Motor neuron (in vitro differentiated cells): ENCODE measurements around the gene HIGD2A. TPM values are rescaled to one million over a fixed set of nuclear protein-coding genes. Genes with fewer than 3 reads are reported as not detected.

Experiments used
- total RNA-seq, 8 experiments: library from RNA; unstranded; fragments of 300-600 nt; gene quantifications; 2 replicates each; pipeline versions ENCODE4 v1.2.3 to v1.2.4, GENCODE V29; 2022

Gene HIGD2A
- total RNA-seq, 8 experiments from 2014 or later, result 91.0 to 169 (median 125) TPM

Other genes with a start within 250 kb of the HIGD2A start
- gene SIMC1, start 150.3 kb upstream of the HIGD2A start, total RNA-seq, result 10 to 100 TPM in 7 of 8 experiments, 1 to 10 TPM in 1; 6.3 to 44.4 (median 18.5) TPM
- gene KIAA1191, start 27.0 kb upstream of the HIGD2A start, total RNA-seq, result 100 to 1,000 TPM in 2 of 8 experiments, 10 to 100 TPM in 6; 65.1 to 111 (median 78.7) TPM
- gene ARL10, start 23.3 kb upstream of the HIGD2A start, total RNA-seq, result 10 to 100 TPM in 6 of 8 experiments, 1 to 10 TPM in 2; 3.6 to 24.0 (median 15.4) TPM
- 10 to 100 TPM; 14.6 to 95.0 (median 22.7) TPM for gene NOP16, start 153 bp upstream of the HIGD2A start, total RNA-seq
- 100 to 1,000 TPM in 2 of 8 experiments, 10 to 100 TPM in 6; 60.6 to 245 (median 89.7) TPM for gene CLTB, start 27.8 kb downstream of the HIGD2A start, total RNA-seq
- 10 to 100 TPM; 22.1 to 86.5 (median 44.7) TPM for gene FAF2, start 59.6 kb downstream of the HIGD2A start, total RNA-seq
- 10 to 100 TPM; 16.6 to 66.4 (median 36.7) TPM for gene RNF44, start 148.7 kb downstream of the HIGD2A start, total RNA-seq
- gene CDHR2, start 160.6 kb downstream of the HIGD2A start, total RNA-seq, result under 1 TPM in 7 of 8 experiments, not detected in 1; 0.05 to 0.96 (median 0.60) TPM
- gene GPRIN1, start 221.4 kb downstream of the HIGD2A start, total RNA-seq, result 10 to 100 TPM in 5 of 8 experiments, 1 to 10 TPM in 3; 1.1 to 39.6 (median 29.2) TPM
- 10 to 100 TPM in 1 of 8 experiments, 1 to 10 TPM in 3, under 1 TPM in 2, not detected in 2; 0.58 to 10.8 (median 3.9) TPM for gene SNCB, start 241.8 kb downstream of the HIGD2A start, total RNA-seq
- gene EIF4E1B, start 241.9 kb downstream of the HIGD2A start, total RNA-seq, result 1 to 10 TPM in 2 of 8 experiments, under 1 TPM in 6; 0.31 to 1.3 (median 0.56) TPM